ENCODE data around the gene LCLAT1. TPM values are rescaled to one million over a fixed set of nuclear protein-coding genes. Genes with fewer than 3 reads are reported as not detected.

LCLAT1 gene
- total and polyA plus RNA-seq, 2 of the 4 experiments (the other 2 are of a cell fraction): 7.5 to 11.5 TPM

DNA sequence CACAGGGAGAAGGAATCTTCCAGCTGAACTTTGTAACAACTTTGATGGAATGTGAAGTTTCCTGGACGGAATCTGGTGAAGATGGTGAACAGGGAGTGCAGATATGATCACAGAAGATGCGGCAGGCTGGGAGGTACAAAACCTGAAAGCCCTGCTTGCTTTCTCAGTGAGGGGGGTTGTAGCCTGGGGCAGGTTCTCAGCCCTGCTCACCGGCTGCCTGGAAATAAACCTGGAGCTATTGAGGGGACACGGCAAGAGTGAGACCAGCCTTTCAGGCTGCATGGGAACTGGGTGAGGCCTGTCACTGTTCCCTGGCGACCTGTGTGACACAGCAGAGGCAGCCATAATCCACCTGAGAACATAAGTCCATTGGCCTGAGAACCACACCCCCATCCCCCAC lies 174.8 kb downstream of the LCLAT1 start:
- POLR2A ChIA-PET (ENCODE audit: unreplicated experiment): no interaction called here
- no peak overlapping the region for H3K18ac ChIP-seq (ENCODE audit: low read depth, low read length)
- no peak overlapping the region for H3K4ac ChIP-seq (ENCODE audit: low read depth, low read length)
- peaks cover 3% of the 10 kb centered on the region for H3K36me3 ChIP-seq (ENCODE audit: control insufficient read depth, insufficient read depth, low read length)
- H2AFZ ChIP-seq (replicated peaks; ENCODE audit: low read length, poor library complexity): no peak overlapping the region
- TF ChIP-seq MAFK (IDR thresholded peaks at IDR 0.05; ENCODE audit: low read depth, low read length) (no peak), FOS (IDR thresholded peaks at IDR 0.05; ENCODE audit: low read depth, low read length) (no peak), CEBPB (IDR thresholded peaks at IDR 0.05; ENCODE audit: low read depth, low read length) (no peak), RAD21 (IDR thresholded peaks at IDR 0.05; ENCODE audit: low read length) (no peak)
- CTCF ChIA-PET: no interaction called here
- H3K4me3 ChIP-seq (ENCODE audit: insufficient read depth, low read depth, low read length): no peak overlapping the region
- DNase-seq: no peak
- ATAC-seq (ENCODE audit: low read depth): no peak
- no peak overlapping the region for H3K23ac ChIP-seq (ENCODE audit: low read depth, low read length)
- H3K56ac ChIP-seq (ENCODE audit: extremely low read depth, insufficient read depth, low read length): no peak overlapping the region
- no peak overlapping the region for H4K8ac ChIP-seq (ENCODE audit: low read depth in 2 of 2, low read length in 2 of 2)
- H3K4me1 ChIP-seq (ENCODE audit: control insufficient read depth, insufficient read depth, low read length): no peaks in the 10 kb centered on the region
- no peak overlapping the region for H2BK5ac ChIP-seq (ENCODE audit: low read depth, low read length, poor library complexity, severe bottlenecking)
- H2BK20ac ChIP-seq (ENCODE audit: low read depth, low read length): no peak overlapping the region
- in situ Hi-C loops (cut with MboI; ENCODE audit: low sequenced_read_pairs) (no loop called here), intact Hi-C loops (cut with micrococcal nuclease) (no loop called here), dilution Hi-C loops (cut with HindIII; ENCODE audit: low sequenced_read_pairs, unreplicated experiment) (no loop called here)
- no peaks in the 10 kb centered on the region; a peak in 1 of 4 replicates for H3K79me1 ChIP-seq (ENCODE audit: low read depth in 1 of 2, low read length in 2 of 2)
- no peaks in the 10 kb centered on the region for H4K20me1 ChIP-seq (ENCODE audit: insufficient read depth, low read length)
- no peak overlapping the region for H3K9ac ChIP-seq (ENCODE audit: low read depth, low read length)
- peak overlapping the region; percentile 22 for H2AK9ac ChIP-seq (replicated peaks; ENCODE audit: low read depth, low read length, poor library complexity)
- WGBS, 2 experiments (ENCODE audit: extremely low coverage in 2 of 2, insufficient read length in 1 of 2): 93% methylated on average over 3 of the region's 5 CpGs; no CpG with 5 or more reads in 1 of the 2 experiments
- no peak overlapping the region for H4K5ac ChIP-seq (ENCODE audit: low read depth, low read length)
- H3K27me3 ChIP-seq (ENCODE audit: control insufficient read depth, insufficient read depth, low read length): no peaks in the 10 kb centered on the region
- no peak overlapping the region for H3K27ac ChIP-seq (ENCODE audit: insufficient read depth, low read length)
- H3K9me1 ChIP-seq (ENCODE audit: insufficient read depth, low read length): no peaks in the 10 kb centered on the region
- H2BK15ac ChIP-seq (ENCODE audit: low read depth, low read length): no peak overlapping the region
- H3K14ac ChIP-seq (replicated peaks; ENCODE audit: low read depth, low read length): no peak overlapping the region
- no peak overlapping the region for H2BK120ac ChIP-seq (ENCODE audit: low read depth, low read length)
- no peak overlapping the region for H2AK5ac ChIP-seq (ENCODE audit: low read depth, low read length)
- no TSS peak for BruUV-seq (replicated peaks)
- H4K91ac ChIP-seq (ENCODE audit: insufficient read depth, low read depth, low read length): no peak overlapping the region
- no peak overlapping the region for H3K4me2 ChIP-seq (ENCODE audit: low read depth, low read length)
- H3K9me3 ChIP-seq (ENCODE audit: control insufficient read depth, insufficient read depth, low read length): no peaks in the 10 kb centered on the region
